ENCODE data around the gene CDKN3.
A peak's percentile ranks its signal among the peaks of the same experiment; 100 is the strongest.

Gene CDKN3

DNA sequence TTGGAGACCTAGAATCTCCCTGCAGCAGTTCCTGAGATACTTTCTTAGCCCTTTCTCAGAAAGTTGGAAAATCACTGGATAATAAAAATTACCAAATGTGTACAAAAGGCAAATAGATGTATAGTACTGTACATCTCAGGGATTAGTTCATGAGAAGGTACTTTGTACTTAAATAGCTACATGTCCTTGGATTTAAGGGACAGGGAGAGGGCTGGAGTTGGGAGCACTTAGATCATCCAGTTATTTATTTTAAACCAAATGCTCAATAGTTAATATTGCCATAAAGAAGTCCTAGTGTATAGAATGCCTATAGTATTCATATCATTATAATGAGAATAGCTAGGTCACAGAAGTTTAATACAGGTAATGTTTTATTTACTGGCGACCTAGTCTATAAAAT, 13.4 kb downstream of the CDKN3 start:
- DNase-seq (ENCODE audit: insufficient read length, low spot score): no peak
- no peak for FAIRE-seq
- TF ChIP-seq POLR2A (IDR thresholded peaks at IDR 0.05; ENCODE audit: low read depth, low read length): no peak
- TF ChIP-seq SPI1 (IDR thresholded peaks at IDR 0.05; ENCODE audit: low read depth, low read length): no peak
- TF ChIP-seq POLR2AphosphoS5 (IDR thresholded peaks at IDR 0.05; ENCODE audit: low read depth, low read length): no peak
- TF ChIP-seq POU2F2 (IDR thresholded peaks at IDR 0.05; ENCODE audit: low read depth, low read length): no peak
- TF ChIP-seq PAX5 (IDR thresholded peaks at IDR 0.05; ENCODE audit: insufficient read depth, low read length, severe bottlenecking): no peak
- TF ChIP-seq TAF1 (IDR thresholded peaks at IDR 0.05; ENCODE audit: low read depth, low read length): no peak

DNA sequence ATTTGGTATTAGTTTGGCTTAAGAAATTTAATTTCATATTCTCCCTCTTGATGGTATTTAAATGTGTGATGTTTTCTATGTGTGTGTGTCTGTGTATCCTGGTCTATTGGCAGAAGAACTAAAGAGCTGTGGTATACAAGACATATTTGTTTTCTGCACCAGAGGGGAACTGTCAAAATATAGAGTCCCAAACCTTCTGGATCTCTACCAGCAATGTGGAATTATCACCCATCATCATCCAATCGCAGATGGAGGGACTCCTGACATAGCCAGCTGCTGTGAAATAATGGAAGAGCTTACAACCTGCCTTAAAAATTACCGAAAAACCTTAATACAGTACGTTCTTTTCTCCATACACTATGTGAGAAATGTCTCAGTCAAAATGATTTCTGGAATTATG, 14.6 kb downstream of the CDKN3 start:
- FAIRE-seq: no peak
- DNase-seq (ENCODE audit: insufficient read length, low spot score): no peak
- no peak for TF ChIP-seq POLR2A (IDR thresholded peaks at IDR 0.05; ENCODE audit: low read depth, low read length)
- TF ChIP-seq TAF1 (IDR thresholded peaks at IDR 0.05; ENCODE audit: low read depth, low read length): no peak
- no peak for TF ChIP-seq PAX5 (IDR thresholded peaks at IDR 0.05; ENCODE audit: insufficient read depth, low read length, severe bottlenecking)
- no peak for TF ChIP-seq SPI1 (IDR thresholded peaks at IDR 0.05; ENCODE audit: low read depth, low read length)
- TF ChIP-seq POU2F2 (IDR thresholded peaks at IDR 0.05; ENCODE audit: low read depth, low read length): no peak
- TF ChIP-seq POLR2AphosphoS5 (IDR thresholded peaks at IDR 0.05; ENCODE audit: low read depth, low read length): no peak

DNA sequence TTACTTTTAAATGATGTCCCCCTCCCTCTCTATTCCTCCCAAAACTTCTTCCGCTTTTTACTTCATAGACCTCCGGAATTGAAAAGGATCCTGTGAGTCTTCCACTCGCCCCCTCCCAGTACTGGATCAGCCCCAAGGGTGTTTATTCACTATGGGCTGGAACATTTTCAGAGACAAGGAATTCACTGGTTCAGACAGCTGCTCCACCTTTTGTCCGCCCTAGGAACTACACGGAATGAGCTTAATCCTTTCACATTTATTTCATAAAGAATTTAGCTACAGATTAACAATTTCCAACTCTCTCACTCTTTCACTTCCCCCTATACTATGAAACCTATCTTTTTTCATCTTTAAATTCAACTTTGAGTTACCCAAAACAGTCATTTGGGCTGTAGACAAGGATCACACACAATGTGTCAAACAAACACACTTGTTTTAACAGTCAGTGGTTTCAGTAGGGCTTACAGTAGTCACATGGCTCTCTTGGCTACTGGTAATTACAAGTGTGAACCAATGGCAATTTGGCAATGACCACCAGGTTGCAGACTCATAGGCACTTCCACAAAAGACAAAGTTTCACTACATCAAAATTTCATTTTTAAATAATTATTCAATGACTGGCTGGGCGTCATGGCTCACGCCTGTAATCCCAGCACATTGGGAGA, 23.8 kb downstream of the CDKN3 start:
- FAIRE-seq (peak; percentile 61), DNase-seq (ENCODE audit: insufficient read length, low spot score) (no peak)
- TF ChIP-seq SPI1 (IDR thresholded peaks at IDR 0.05; ENCODE audit: low read depth, low read length) (peak; percentile 40; the same call in 1 of the 2 replicates), TAF1 (IDR thresholded peaks at IDR 0.05; ENCODE audit: low read depth, low read length) (no peak)

DNA sequence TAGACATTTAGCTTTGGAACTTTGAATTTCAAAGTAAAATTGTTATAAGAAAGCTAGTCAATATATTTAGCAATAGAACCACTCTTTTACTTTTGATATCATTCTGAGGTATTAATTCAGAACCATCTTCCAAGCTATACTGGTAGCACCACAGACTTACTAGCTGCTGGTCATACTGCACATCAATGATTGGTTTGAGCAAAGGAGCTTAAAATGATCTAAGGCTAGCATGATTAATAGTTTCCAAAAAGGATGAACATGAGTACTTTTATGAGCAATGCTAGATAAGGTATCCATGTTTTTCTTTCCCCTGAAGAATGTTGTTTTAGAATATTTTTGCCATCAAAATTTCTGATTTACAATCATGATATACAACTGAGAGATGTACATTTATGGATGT, 27.2 kb downstream of the CDKN3 start:
- no peak for DNase-seq (ENCODE audit: insufficient read length, low spot score)
- TF ChIP-seq POU2F2 (IDR thresholded peaks at IDR 0.05; ENCODE audit: low read depth, low read length) (no peak), SPI1 (IDR thresholded peaks at IDR 0.05; ENCODE audit: low read depth, low read length) (no peak), POLR2A (IDR thresholded peaks at IDR 0.05; ENCODE audit: low read depth, low read length) (no peak), POLR2AphosphoS5 (IDR thresholded peaks at IDR 0.05; ENCODE audit: low read depth, low read length) (no peak), PAX5 (IDR thresholded peaks at IDR 0.05; ENCODE audit: insufficient read depth, low read length, severe bottlenecking) (no peak), TAF1 (IDR thresholded peaks at IDR 0.05; ENCODE audit: low read depth, low read length) (no peak)
- no peak for FAIRE-seq

- TF ChIP-seq TAF1 (IDR thresholded peaks at IDR 0.05; ENCODE audit: low read depth, low read length) (no peak), PAX5 (IDR thresholded peaks at IDR 0.05; ENCODE audit: insufficient read depth, low read length, severe bottlenecking) (no peak), POLR2A (IDR thresholded peaks at IDR 0.05; ENCODE audit: low read depth, low read length) (no peak), POLR2AphosphoS5 (IDR thresholded peaks at IDR 0.05; ENCODE audit: low read depth, low read length) (no peak), POU2F2 (IDR thresholded peaks at IDR 0.05; ENCODE audit: low read depth, low read length) (no peak), SPI1 (IDR thresholded peaks at IDR 0.05; ENCODE audit: low read depth, low read length) (no peak)
- DNase-seq (ENCODE audit: insufficient read length, low spot score) (no peak), FAIRE-seq (no peak)
Observed at GRCh38 chr14:54424479-54424901, 27.7 kb downstream of the CDKN3 start.

DNA sequence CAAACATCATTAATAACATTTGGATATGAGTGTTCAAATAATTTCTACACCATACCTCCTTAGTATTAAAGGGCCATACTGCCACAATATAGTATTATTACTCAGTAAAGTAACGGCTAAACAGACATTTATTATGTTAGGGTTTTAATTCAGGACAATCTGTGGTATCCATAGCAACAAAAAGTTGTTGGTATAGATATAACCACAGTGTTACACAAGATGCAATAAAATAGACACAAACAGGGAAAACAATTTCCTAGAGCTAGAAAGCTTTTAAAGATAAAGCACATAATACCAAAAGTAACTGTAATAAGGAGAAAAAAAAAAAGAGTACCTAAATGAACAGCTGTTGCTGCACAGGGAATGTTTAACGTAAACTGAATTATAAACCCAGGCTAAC, 28.3 kb downstream of the CDKN3 start:
- DNase-seq (ENCODE audit: insufficient read length, low spot score) (no peak), FAIRE-seq (no peak)
- TF ChIP-seq POLR2AphosphoS5 (IDR thresholded peaks at IDR 0.05; ENCODE audit: low read depth, low read length) (no peak), POLR2A (IDR thresholded peaks at IDR 0.05; ENCODE audit: low read depth, low read length) (no peak), POU2F2 (IDR thresholded peaks at IDR 0.05; ENCODE audit: low read depth, low read length) (no peak), SPI1 (IDR thresholded peaks at IDR 0.05; ENCODE audit: low read depth, low read length) (no peak), PAX5 (IDR thresholded peaks at IDR 0.05; ENCODE audit: insufficient read depth, low read length, severe bottlenecking) (no peak), TAF1 (IDR thresholded peaks at IDR 0.05; ENCODE audit: low read depth, low read length) (no peak)

- DNase-seq (ENCODE audit: insufficient read length, low spot score): no peak
- TF ChIP-seq POU2F2 (IDR thresholded peaks at IDR 0.05; ENCODE audit: low read depth, low read length): no peak
- no peak for TF ChIP-seq TAF1 (IDR thresholded peaks at IDR 0.05; ENCODE audit: low read depth, low read length)
- TF ChIP-seq SPI1 (IDR thresholded peaks at IDR 0.05; ENCODE audit: low read depth, low read length): no peak
- no peak for TF ChIP-seq POLR2AphosphoS5 (IDR thresholded peaks at IDR 0.05; ENCODE audit: low read depth, low read length)
- no peak for TF ChIP-seq PAX5 (IDR thresholded peaks at IDR 0.05; ENCODE audit: insufficient read depth, low read length, severe bottlenecking)
- FAIRE-seq: no peak
Observed at GRCh38 chr14:54425537-54426274, 28.9 kb downstream of the CDKN3 start.

GRCh38 chr14:54427871-54428270, 31.1 kb downstream of the CDKN3 start:
- TF ChIP-seq POU2F2 (IDR thresholded peaks at IDR 0.05; ENCODE audit: low read depth, low read length): no peak
- TF ChIP-seq TAF1 (IDR thresholded peaks at IDR 0.05; ENCODE audit: low read depth, low read length): no peak
- no peak for TF ChIP-seq PAX5 (IDR thresholded peaks at IDR 0.05; ENCODE audit: insufficient read depth, low read length, severe bottlenecking)
- TF ChIP-seq POLR2A (IDR thresholded peaks at IDR 0.05; ENCODE audit: low read depth, low read length): no peak
- no peak for FAIRE-seq
- DNase-seq (ENCODE audit: insufficient read length, low spot score): no peak

DNA sequence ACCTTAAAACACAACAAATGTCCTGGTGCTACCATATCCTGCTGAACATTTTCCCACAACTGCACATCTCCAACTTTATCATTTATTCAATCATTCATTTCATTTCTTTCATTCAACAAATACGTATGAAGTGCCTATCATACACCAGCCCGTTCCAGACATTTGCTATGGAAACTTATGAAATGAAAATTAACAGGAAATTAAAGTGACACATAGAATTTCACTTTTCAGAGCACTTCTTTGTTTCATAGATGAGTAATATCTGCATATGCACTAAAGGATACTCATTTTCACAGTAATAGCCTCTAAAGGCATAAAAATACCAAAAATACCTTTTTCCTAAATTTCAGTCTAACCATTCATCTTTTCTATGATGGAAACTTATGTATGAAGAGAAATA, 31.7 kb downstream of the CDKN3 start:
- no peak for FAIRE-seq
- no peak for DNase-seq (ENCODE audit: insufficient read length, low spot score)
- TF ChIP-seq POLR2AphosphoS5 (IDR thresholded peaks at IDR 0.05; ENCODE audit: low read depth, low read length) (no peak), SPI1 (IDR thresholded peaks at IDR 0.05; ENCODE audit: low read depth, low read length) (no peak), POU2F2 (IDR thresholded peaks at IDR 0.05; ENCODE audit: low read depth, low read length) (no peak), POLR2A (IDR thresholded peaks at IDR 0.05; ENCODE audit: low read depth, low read length) (no peak), PAX5 (IDR thresholded peaks at IDR 0.05; ENCODE audit: insufficient read depth, low read length, severe bottlenecking) (no peak), TAF1 (IDR thresholded peaks at IDR 0.05; ENCODE audit: low read depth, low read length) (no peak)

Measured in GM12891 (cell line).